AG08395 (cell line): Measurements from ENCODE around the gene COP1.
"Not testable (repeated sequence)": the region's sequence is repeated elsewhere in the genome, so short reads cannot be mapped to it uniquely, and the experiment has no call there.

Experiments
- DNase-seq: peaks from one replicate; pipeline ENCODE4 v3.0.0; 2012; ENCODE audit warnings: mixed read lengths, low spot score

Gene COP1

GRCh38 chr1:176206961-176207902 lies at the start of gene COP1:
Gene COP1, minus strand, starts transcription at chr1:176207286. Its CDS starts 308 bp downstream, at chr1:176206978.
- peak; percentile 99 for DNase-seq

GRCh38 chr1:176252191-176252590 lies 45.1 kb upstream of the COP1 start:
- DNase-seq, result no peak

- no peak for DNase-seq
These were observed 37.8 kb upstream of the COP1 start for GRCh38 chr1:176244851-176245250.

GRCh38 chr1:176243746-176244145 lies 36.7 kb upstream of the COP1 start:
- DNase-seq, result peak; percentile 13

- DNase-seq, result peak; percentile 19
These were observed 34.4 kb upstream of the COP1 start for GRCh38 chr1:176241385-176242015.

- not testable (repeated sequence) for DNase-seq
These were observed 26.6 kb upstream of the COP1 start for GRCh38 chr1:176233657-176234056.

- no peak for DNase-seq
These were observed 20.5 kb upstream of the COP1 start for GRCh38 chr1:176227579-176227978.

- no peak for DNase-seq
These were observed 18.8 kb upstream of the COP1 start for GRCh38 chr1:176225911-176226310.

GRCh38 chr1:176225479-176225875 lies 18.4 kb upstream of the COP1 start:
- no peak for DNase-seq

- no peak for DNase-seq
These were observed 15.1 kb upstream of the COP1 start for GRCh38 chr1:176222196-176222595.

GRCh38 chr1:176220100-176220689 lies 13.1 kb upstream of the COP1 start:
- no peak for DNase-seq

GRCh38 chr1:176217461-176218099 lies 10.5 kb upstream of the COP1 start:
- no peak for DNase-seq

GRCh38 chr1:176216031-176216430 lies 8.9 kb upstream of the COP1 start:
- DNase-seq, result no peak

GRCh38 chr1:176211396-176212165 lies 4.5 kb upstream of the COP1 start:
- no peak for DNase-seq

- no peak for DNase-seq
These were observed 948 bp upstream of the COP1 start for GRCh38 chr1:176208034-176208433.

GRCh38 chr1:176206006-176206960 lies 803 bp downstream of the COP1 start:
- DNase-seq, result peak; percentile 36

GRCh38 chr1:176205332-176205914 lies 1.7 kb downstream of the COP1 start:
- no peak for DNase-seq

GRCh38 chr1:176204655-176205054 lies 2.4 kb downstream of the COP1 start:
- DNase-seq, result not testable (repeated sequence)

- no peak for DNase-seq
These were observed 3.4 kb downstream of the COP1 start for GRCh38 chr1:176203735-176204134.

GRCh38 chr1:176201568-176201967 lies 5.5 kb downstream of the COP1 start:
- no peak for DNase-seq
